ENCODE data around the gene MOB3A. TPM values are rescaled to one million over a fixed set of nuclear protein-coding genes. Genes with fewer than 3 reads are reported as not detected.

The MOB3A gene
- total and polyA plus RNA-seq, 2 experiments from 2014 or later, result 2.9 to 5.9 TPM

- no peak for TF ChIP-seq REST (IDR thresholded peaks at IDR 0.05; ENCODE audit: unreplicated experiment)
- TF ChIP-seq NANOG (IDR thresholded peaks at IDR 0.05; ENCODE audit: borderline replicate concordance), result no peak
Observed at GRCh38 chr19:2140138-2140569, 44.0 kb upstream of the MOB3A start (continued).

- no peak overlapping the region for H2AFZ ChIP-seq
- H3K4me1 Mint-ChIP-seq, result no peaks in the 10 kb centered on the region
- no peaks in the 10 kb centered on the region for H3K4me1 ChIP-seq (ENCODE audit: insufficient read depth)
- TF ChIP-seq JUNB (IDR thresholded peaks at IDR 0.05; ENCODE audit: unreplicated experiment), result no peak
- no peak for TF ChIP-seq ETS1 (IDR thresholded peaks at IDR 0.05)
- no peak for TF ChIP-seq STAT1 (IDR thresholded peaks at IDR 0.05; ENCODE audit: unreplicated experiment)
- TF ChIP-seq CTCF (conservative IDR thresholded peaks at IDR 0.05; ENCODE audit: low read depth in 2 of 2), result no peak
- no peak for TF ChIP-seq EZH2phosphoT487 (IDR thresholded peaks at IDR 0.05; ENCODE audit: unreplicated experiment)
- TF ChIP-seq CREB1 (CRISPR knock-in tag; IDR thresholded peaks at IDR 0.05; ENCODE audit: low read depth), result no peak
- no peak for TF ChIP-seq REST (IDR thresholded peaks at IDR 0.05; ENCODE audit: unreplicated experiment)
- H3K27me3 ChIP-seq (ENCODE audit: insufficient read depth), result no peaks in the 10 kb centered on the region
- peaks cover 4% of the 10 kb centered on the region; the same call in 1 of the 2 replicates for H3F3A ChIP-seq (replicated peaks; ENCODE audit: low read depth)
- H3K36me3 Mint-ChIP-seq (ENCODE audit: low read depth), result peaks cover 43% of the 10 kb centered on the region
- no peak overlapping the region for H3K4me3 ChIP-seq
- peaks cover 11% of the 10 kb centered on the region for H3K27me3 Mint-ChIP-seq (ENCODE audit: insufficient read depth, low read depth, poor library complexity)
- no peak overlapping the region for H3K27ac Mint-ChIP-seq
- H4K20me1 ChIP-seq (replicated peaks; ENCODE audit: insufficient read depth), result peaks cover 49% of the 10 kb centered on the region
- no peaks in the 10 kb centered on the region for H3K9me3 Mint-ChIP-seq
- H3K27ac ChIP-seq (ENCODE audit: low read depth), result peak overlapping the region; percentile 72; the same call in 1 of the 2 replicates
- DNase-seq (ENCODE audit: low spot score) (no peak), ATAC-seq (no peak)
- peaks cover 80% of the 10 kb centered on the region for H3K79me2 ChIP-seq (replicated peaks; ENCODE audit: insufficient read depth)
- H3K4me2 ChIP-seq, result no peak overlapping the region
- no peaks in the 10 kb centered on the region for H3K9me2 ChIP-seq (ENCODE audit: insufficient read depth)
- H3K36me3 ChIP-seq (ENCODE audit: insufficient read depth), result peaks cover 10% of the 10 kb centered on the region; the same call in 1 of the 2 replicates
- no peak overlapping the region for H3K4me3 Mint-ChIP-seq
Observed at GRCh38 chr19:2139385-2140137, 43.4 kb upstream of the MOB3A start.
